K562 (cell line): ENCODE data around the gene ADD1. TPM values are rescaled to one million over a fixed set of nuclear protein-coding genes. Genes with fewer than 3 reads are reported as not detected.

Source experiments
- ATAC-seq: fragments of 200-7000 bp; cut with Tn5 transposase; 3 replicates; pipeline ENCODE4 v1.9.1; 2020; ENCODE audit warnings: moderate library complexity
- BruUV-seq: library from RNA; stranded (reverse); fragments of 400-500 nt; replicated peaks from 2 replicates; lab custom pipeline; 2021; lab: Mats Ljungman, UMichigan
- CTCF ChIA-PET: fragments of 300-600 bp; formaldehyde crosslinking; extraction: SDS; loops from one replicate; lab custom pipeline; 2021; ENCODE audit warnings: low intra/inter-chr PET ratio; lab: Yijun Ruan, JAX
- POLR2A ChIA-PET: fragments of 300-600, 350-650 bp; sonication (Branson Sonifier 250); formaldehyde crosslinking; extraction: SDS; loops from one replicate; lab custom pipeline; 2021; ENCODE audit warnings: antibody characterized with exemption, inconsistent platforms; lab: Yijun Ruan, JAX
- DNase-seq, 4 experiments: peaks; one replicate each; pipeline versions ENCODE4 v3.0.0 to v3.0.0-alpha.2; 2011 to 2018; ENCODE audit warnings: low spot score in 3 of 4, mixed read lengths in 3 of 4; ENCODE audit errors: extremely low read depth in 1 of 4
- FAIRE-seq: peaks from 2 replicates; lab custom pipeline; 2011; peaks lifted over from hg19 to GRCh38; lab: Jason Lieb, UNC
- H2AFZ ChIP-seq: 2 replicates; pipeline ENCODE4 v1.6.0; 2011; ENCODE audit warnings: low read depth, low read length, control low read depth, inconsistent platforms
- H3K27ac ChIP-seq: fragments of 200-600 bp; 3 replicates; pipeline ENCODE4 v1.8.0; 2011; ENCODE audit warnings: low read depth, mild to moderate bottlenecking, control low read depth, inconsistent platforms, low read length, moderate library complexity, mixed read lengths; ENCODE audit errors: extremely low read depth
- H3K27me3 ChIP-seq, 2 experiments: fragments of 300-600 bp in 1 of 2; 2 replicates in 1 of 2; 3 replicates in 1 of 2; pipeline versions ENCODE4 v1.6.0 to v1.8.0; 2011; ENCODE audit warnings: inconsistent platforms in 2 of 2, low read length in 2 of 2, mild to moderate bottlenecking in 1 of 2, mixed read lengths in 1 of 2, moderate library complexity in 1 of 2; ENCODE audit not compliant: control insufficient read depth in 2 of 2, insufficient read depth in 2 of 2
- H3K36me3 ChIP-seq: fragments of 300-600 bp; 3 replicates; pipeline ENCODE4 v1.8.0; 2011; ENCODE audit warnings: mild to moderate bottlenecking, low read length, inconsistent platforms; ENCODE audit not compliant: control insufficient read depth, insufficient read depth
- H3K4me1 ChIP-seq, 2 experiments: fragments of 200-600 bp in 1 of 2; replicated peaks in 1 of 2; 2 replicates in 1 of 2; 3 replicates in 1 of 2; pipeline versions ENCODE4 v1.5.1 to v1.8.0; 2011; ENCODE audit warnings: inconsistent platforms in 2 of 2, low read length in 2 of 2, mild to moderate bottlenecking in 1 of 2, mixed read lengths in 1 of 2, moderate library complexity in 1 of 2; ENCODE audit not compliant: control insufficient read depth in 2 of 2, insufficient read depth in 2 of 2
- H3K4me2 ChIP-seq: 2 replicates; pipeline ENCODE4 v1.6.1; 2011; ENCODE audit warnings: low read length, control low read depth, inconsistent platforms, mixed read lengths; ENCODE audit not compliant: insufficient read depth
- H3K4me3 ChIP-seq: fragments of 200-600 bp; sonication (generic), shearing (Covaris generic); 2 replicates; pipeline ENCODE4 v1.5.1; 2016; ENCODE audit warnings: control low read depth, inconsistent platforms
- H3K79me2 ChIP-seq: fragments of 200-600 bp; 3 replicates; pipeline ENCODE4 v1.8.0; 2011; ENCODE audit warnings: low read length, inconsistent platforms; ENCODE audit not compliant: control insufficient read depth, insufficient read depth
- H3K9ac ChIP-seq, 2 experiments: 2 replicates each; pipeline versions ENCODE4 v1.6.0 to v1.6.1; 2011; ENCODE audit warnings: low read depth in 2 of 2, low read length in 2 of 2, control low read depth in 1 of 2, inconsistent platforms in 1 of 2, mild to moderate bottlenecking in 1 of 2, mixed read lengths in 1 of 2; ENCODE audit not compliant: insufficient read depth in 1 of 2
- H3K9me1 ChIP-seq: one replicate; pipeline ENCODE4 v1.6.0; 2011; ENCODE audit warnings: inconsistent platforms, mild to moderate bottlenecking, low read length, moderate library complexity; ENCODE audit not compliant: control insufficient read depth, insufficient read depth
- H3K9me3 ChIP-seq: replicated peaks from 2 replicates; pipeline ENCODE4 v1.5.1; 2011; ENCODE audit warnings: low read depth, low read length, inconsistent platforms; ENCODE audit not compliant: control insufficient read depth, insufficient read depth
- H4K20me1 ChIP-seq: replicated peaks from 2 replicates; pipeline ENCODE4 v1.6.1; 2011; ENCODE audit warnings: low read length, inconsistent platforms, mixed read lengths; ENCODE audit not compliant: control insufficient read depth, insufficient read depth
- ATF2 ChIP-seq: sonication (generic); formaldehyde crosslinking; IDR thresholded peaks from 2 replicates; pipeline ENCODE4 v1.8.1; 2022; ENCODE audit warnings: missing genetic modification reagents
- CBX5 ChIP-seq: IDR thresholded peaks from 2 replicates; pipeline ENCODE4 v1.6.1; 2014; ENCODE audit warnings: low read depth, borderline replicate concordance
- EP300 ChIP-seq: IDR thresholded peaks from 2 replicates; pipeline ENCODE4 v1.6.1; 2012; ENCODE audit warnings: low read length, improper control_type of control experiment
- HDAC1 ChIP-seq, 2 experiments: fragments of 450-650 bp; IDR thresholded peaks; 2 replicates each; pipeline ENCODE4 v1.6.1; 2016 to 2017; ENCODE audit warnings: inconsistent platforms in 1 of 2, mild to moderate bottlenecking in 1 of 2, moderate library complexity in 1 of 2
- JUND ChIP-seq, 2 experiments: IDR thresholded peaks; 2 replicates in 1 of 2; 3 replicates in 1 of 2; pipeline ENCODE4 v1.6.1; 2011; ENCODE audit warnings: borderline replicate concordance in 2 of 2, low read depth in 2 of 2, low read length in 2 of 2, improper control_type of control experiment in 1 of 2, missing biosample characterization in 1 of 2, missing genetic modification characterization in 1 of 2, missing genetic modification reagents in 1 of 2
- NFIX ChIP-seq: fragments of 250-450 bp; sonication (Bioruptor Pico); IDR thresholded peaks from 2 replicates; pipeline ENCODE4 v1.4.0; 2020; ENCODE audit warnings: low read depth, mild to moderate bottlenecking, moderate library complexity
- ZNF589 ChIP-seq: fragments of 200-800 bp; sonication (Bioruptor generic); IDR thresholded peaks from 2 replicates; pipeline ENCODE4 v1.6.1; 2016; ENCODE audit warnings: low read depth, missing genetic modification characterization, missing compliant biosample characterization
- ZNF778 ChIP-seq: fragments of 450-650 bp; formaldehyde crosslinking; IDR thresholded peaks from 2 replicates; pipeline ENCODE4 v1.4.0; 2020; ENCODE audit warnings: mild to moderate bottlenecking, moderate library complexity
- WGBS: fragments of 100-300 bp; shearing (Covaris generic); methylation state at CpG from one replicate; pipeline ENCODE4 v1.1.6; 2016; ENCODE audit warnings: low coverage, mixed read lengths; ENCODE audit not compliant: insufficient coverage; ENCODE audit errors: missing lambda C conversion rate; 5-methylcytosine and 5-hydroxymethylcytosine counted together
- in situ Hi-C: fragments of 300-500 bp; cut with MboI; formaldehyde crosslinking; loops from 4 replicates; pipeline ENCODE4 v1.15.0; 2018; ENCODE audit warnings: inconsistent platforms, mixed read lengths
- intact Hi-C: fragments of 100-400 bp; cut with micrococcal nuclease; formaldehyde crosslinking; loops from 2 replicates; pipeline ENCODE4 v1.14.2; 2022
- polyA plus RNA-seq, 8 experiments: library from polyadenylated mRNA; depleted of rRNA in 4 of 8; stranded (reverse) in 5 of 8; unstranded in 3 of 8; fragments of >200 nt; fragmentation: Nextera tagmentation in 2 of 8; fragmentation: Illumina TruSeq in 1 of 8; extraction: Ambion mirVana in 2 of 8; extraction: Trizol in 1 of 8; gene quantifications; 2 replicates each; pipeline versions ENCODE4 v1.2.1 to v1.2.3, GENCODE V29; 2011 to 2014; ENCODE audit warnings: inconsistent platforms in 1 of 8, missing spikeins in 1 of 8
- total RNA-seq, 7 experiments: library from RNA; depleted of rRNA in 6 of 7; stranded (reverse); fragments of >200 nt in 6 of 7; fragmentation: Illumina TruSeq in 2 of 7; extraction: Trizol in 2 of 7; gene quantifications; 2 replicates each; pipeline versions ENCODE4 v1.2.1 to v1.2.3, GENCODE V29; 2011 to 2021; ENCODE audit warnings: low replicate concordance in 1 of 7
- TF ChIP-seq, protein P1 (sequence below), 2 experiments: fragments of 450-650 bp in 1 of 2; sonication (generic) in 1 of 2; formaldehyde crosslinking in 1 of 2; IDR thresholded peaks; 2 replicates each; pipeline versions ENCODE4 v1.7.1 to v1.9.0; 2016 to 2022; ENCODE audit warnings: inconsistent platforms in 1 of 2, mild to moderate bottlenecking in 1 of 2, missing genetic modification reagents in 1 of 2

Gene ADD1
- total and polyA plus RNA-seq, 9 of the 15 experiments (the other 6 are each of a cell fraction or from before 2014, with no cell fraction given) = 17.5 to 153 (median 74.0) TPM

DNA sequence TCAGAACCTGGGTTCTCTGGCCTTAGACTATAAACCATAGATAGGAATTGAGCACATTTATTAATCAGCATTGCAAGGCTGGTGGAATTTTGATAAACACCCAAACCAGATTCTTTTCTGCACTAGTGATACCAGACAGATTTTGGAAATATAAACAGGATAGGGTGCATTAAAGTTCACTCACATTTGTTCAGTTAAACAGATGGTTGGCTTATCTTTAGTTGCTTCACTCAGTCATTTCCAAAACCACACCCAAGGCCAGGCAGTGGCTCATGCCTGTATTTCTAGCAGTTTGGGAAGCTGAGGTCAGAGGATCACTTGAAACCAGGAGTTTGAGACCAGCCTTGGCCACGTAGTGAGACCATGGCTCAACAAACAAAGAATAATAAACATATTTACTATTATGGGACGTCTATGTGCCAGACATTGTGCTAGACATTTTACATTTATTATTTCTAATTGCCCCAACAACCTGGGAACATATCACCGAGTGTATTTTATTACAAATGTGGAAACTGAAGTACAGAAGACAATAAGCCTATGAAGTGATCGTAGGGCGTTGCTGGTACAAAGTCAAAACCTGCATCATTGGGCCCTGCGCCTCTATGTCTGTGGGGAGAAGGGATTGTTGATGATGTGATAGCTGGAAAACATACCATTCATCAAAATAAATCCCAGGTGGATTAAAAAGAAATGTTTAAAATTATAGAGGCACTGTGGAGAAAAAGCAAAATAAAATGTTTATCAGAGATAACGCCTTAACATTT, 15.0 kb downstream of the ADD1 start:
- 31% methylated on average over 7 of the region's 7 CpGs for WGBS
- no peaks in the 10 kb centered on the region for H3K9me1 ChIP-seq
- in situ Hi-C loops = no loop called here
- H3K79me2 ChIP-seq = peaks cover 95% of the 10 kb centered on the region
- H2AFZ ChIP-seq = no peak overlapping the region
- no TSS peak for BruUV-seq
- peak overlapping the region; percentile 65; the same call in 1 of the 3 replicates for H3K27ac ChIP-seq
- H3K27me3 ChIP-seq = no peaks in the 10 kb centered on the region
- peak; percentile 86 for FAIRE-seq
- POLR2A ChIA-PET = interaction anchor here (2.0 kb wide), 1 partner anchor 9 kb away, joined by 6 read pairs; no protein-coding TSS in a partner anchor
- H3K36me3 ChIP-seq = peaks cover 20% of the 10 kb centered on the region
- H3K9me3 ChIP-seq = no peaks in the 10 kb centered on the region
- H3K9ac ChIP-seq = peak overlapping the region in 1 of 2 experiments; percentile 9; a peak in 1 of 4 replicates
- peaks cover 37% of the 10 kb centered on the region for H4K20me1 ChIP-seq
- H3K4me1 ChIP-seq = peaks cover 11 to 34% of the 10 kb centered on the region in 2 experiments
- H3K4me3 ChIP-seq = no peak overlapping the region; the same call in 1 of the 2 replicates
- intact Hi-C loops = no loop called here
- CTCF ChIA-PET = no interaction called here
- peak overlapping the region; percentile 45 for H3K4me2 ChIP-seq
- DNase-seq = peak; percentile 43 to 80 (median 53)
- peak; percentile 80 for ATAC-seq
- TF ChIP-seq, protein P1, sequence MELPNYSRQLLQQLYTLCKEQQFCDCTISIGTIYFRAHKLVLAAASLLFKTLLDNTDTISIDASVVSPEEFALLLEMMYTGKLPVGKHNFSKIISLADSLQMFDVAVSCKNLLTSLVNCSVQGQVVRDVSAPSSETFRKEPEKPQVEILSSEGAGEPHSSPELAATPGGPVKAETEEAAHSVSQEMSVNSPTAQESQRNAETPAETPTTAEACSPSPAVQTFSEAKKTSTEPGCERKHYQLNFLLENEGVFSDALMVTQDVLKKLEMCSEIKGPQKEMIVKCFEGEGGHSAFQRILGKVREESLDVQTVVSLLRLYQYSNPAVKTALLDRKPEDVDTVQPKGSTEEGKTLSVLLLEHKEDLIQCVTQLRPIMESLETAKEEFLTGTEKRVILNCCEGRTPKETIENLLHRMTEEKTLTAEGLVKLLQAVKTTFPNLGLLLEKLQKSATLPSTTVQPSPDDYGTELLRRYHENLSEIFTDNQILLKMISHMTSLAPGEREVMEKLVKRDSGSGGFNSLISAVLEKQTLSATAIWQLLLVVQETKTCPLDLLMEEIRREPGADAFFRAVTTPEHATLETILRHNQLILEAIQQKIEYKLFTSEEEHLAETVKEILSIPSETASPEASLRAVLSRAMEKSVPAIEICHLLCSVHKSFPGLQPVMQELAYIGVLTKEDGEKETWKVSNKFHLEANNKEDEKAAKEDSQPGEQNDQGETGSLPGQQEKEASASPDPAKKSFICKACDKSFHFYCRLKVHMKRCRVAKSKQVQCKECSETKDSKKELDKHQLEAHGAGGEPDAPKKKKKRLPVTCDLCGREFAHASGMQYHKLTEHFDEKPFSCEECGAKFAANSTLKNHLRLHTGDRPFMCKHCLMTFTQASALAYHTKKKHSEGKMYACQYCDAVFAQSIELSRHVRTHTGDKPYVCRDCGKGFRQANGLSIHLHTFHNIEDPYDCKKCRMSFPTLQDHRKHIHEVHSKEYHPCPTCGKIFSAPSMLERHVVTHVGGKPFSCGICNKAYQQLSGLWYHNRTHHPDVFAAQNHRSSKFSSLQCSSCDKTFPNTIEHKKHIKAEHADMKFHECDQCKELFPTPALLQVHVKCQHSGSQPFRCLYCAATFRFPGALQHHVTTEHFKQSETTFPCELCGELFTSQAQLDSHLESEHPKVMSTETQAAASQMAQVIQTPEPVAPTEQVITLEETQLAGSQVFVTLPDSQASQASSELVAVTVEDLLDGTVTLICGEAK (IDR thresholded peaks at IDR 0.05) = 0 out of 2 replicates have a peak, but pooled peaks have one; percentile 52
- TF ChIP-seq, protein P1 (CRISPR knock-in tag; IDR thresholded peaks at IDR 0.05) = no peak
- TF ChIP-seq ATF2 (CRISPR knock-in tag) = no peak
- TF ChIP-seq EP300 = peak; percentile 70; the same call in 1 of the 2 replicates
- TF ChIP-seq CBX5 = no peak
- TF ChIP-seq ZNF778 (CRISPR knock-in tag) = no peak
- no peak for TF ChIP-seq NFIX (CRISPR knock-in tag)
- TF ChIP-seq HDAC1 (IDR thresholded peaks at IDR 0.05) = peak; percentile 46 to 53; a peak in 1 of 4 replicates
- no peak for TF ChIP-seq ZNF589 (CRISPR knock-in tag)
- peak; percentile 53; the same call in 1 of the 2 replicates for TF ChIP-seq JUND (IDR thresholded peaks at IDR 0.05; ENCODE audit: borderline replicate concordance, low read depth, low read length)
- TF ChIP-seq JUND (tag; IDR thresholded peaks at IDR 0.05; ENCODE audit: borderline replicate concordance, low read depth, low read length) = no peak; the same call in 2 of the 3 replicates
